ENCODE measurements around the gene ANKRD36. TPM values are rescaled to one million over a fixed set of nuclear protein-coding genes. Genes with fewer than 3 reads are reported as not detected.
A peak's percentile ranks its signal among the peaks of the same experiment; 100 is the strongest.
"Not testable (repeated sequence)": the region's sequence is repeated elsewhere in the genome, so short reads cannot be mapped to it uniquely, and the experiment has no call there.

Gene ANKRD36
- 9.5 TPM for polyA plus RNA-seq (2012; ENCODE audit: insufficient read depth, insufficient read length)

- H3K4me3 ChIP-seq (ENCODE audit: low read length), result peak within 1 kb of the TSS; percentile 78
- peak; percentile 76 for DNase-seq (ENCODE audit: low read depth, low spot score)
Observed at GRCh38 chr2:97113050-97113881, at the start of gene ANKRD36. TSS of gene ANKRD36 (plus strand) at chr2:97113153. CDS start at chr2:97113740, 587 bp downstream.

GRCh38 chr2:97066030-97066429, 46.9 kb upstream of the ANKRD36 start:
- H3K4me3 ChIP-seq (ENCODE audit: low read length); DNase-seq (ENCODE audit: low read depth, low spot score): not testable (repeated sequence)

- no peak for DNase-seq (ENCODE audit: low read depth, low spot score)
- no peak overlapping the region for H3K4me3 ChIP-seq (ENCODE audit: low read length)
Observed at GRCh38 chr2:97067279-97068004, 45.5 kb upstream of the ANKRD36 start.

GRCh38 chr2:97068074-97068473, 44.9 kb upstream of the ANKRD36 start:
- DNase-seq (ENCODE audit: low read depth, low spot score), result no peak
- no peak overlapping the region for H3K4me3 ChIP-seq (ENCODE audit: low read length)

- DNase-seq (ENCODE audit: low read depth, low spot score); H3K4me3 ChIP-seq (ENCODE audit: low read length): not testable (repeated sequence)
Observed at GRCh38 chr2:97068722-97069121, 44.2 kb upstream of the ANKRD36 start.

GRCh38 chr2:97070915-97071314, 42.0 kb upstream of the ANKRD36 start:
- not testable (repeated sequence) for DNase-seq (ENCODE audit: low read depth, low spot score); H3K4me3 ChIP-seq (ENCODE audit: low read length)

- not testable (repeated sequence) for DNase-seq (ENCODE audit: low read depth, low spot score); H3K4me3 ChIP-seq (ENCODE audit: low read length)
Observed at GRCh38 chr2:97077213-97077612, 35.7 kb upstream of the ANKRD36 start.

GRCh38 chr2:97080855-97081254, 32.1 kb upstream of the ANKRD36 start:
- DNase-seq (ENCODE audit: low read depth, low spot score); H3K4me3 ChIP-seq (ENCODE audit: low read length): not testable (repeated sequence)

GRCh38 chr2:97082206-97082605, 30.7 kb upstream of the ANKRD36 start:
- H3K4me3 ChIP-seq (ENCODE audit: low read length); DNase-seq (ENCODE audit: low read depth, low spot score): not testable (repeated sequence)

GRCh38 chr2:97083516-97083915, 29.4 kb upstream of the ANKRD36 start:
- not testable (repeated sequence) for H3K4me3 ChIP-seq (ENCODE audit: low read length); DNase-seq (ENCODE audit: low read depth, low spot score)

- H3K4me3 ChIP-seq (ENCODE audit: low read length); DNase-seq (ENCODE audit: low read depth, low spot score): not testable (repeated sequence)
Observed at GRCh38 chr2:97085093-97085492, 27.9 kb upstream of the ANKRD36 start.

GRCh38 chr2:97088706-97089105, 24.2 kb upstream of the ANKRD36 start:
- H3K4me3 ChIP-seq (ENCODE audit: low read length); DNase-seq (ENCODE audit: low read depth, low spot score): not testable (repeated sequence)

GRCh38 chr2:97092946-97093345, 20.0 kb upstream of the ANKRD36 start:
- H3K4me3 ChIP-seq (ENCODE audit: low read length); DNase-seq (ENCODE audit: low read depth, low spot score): not testable (repeated sequence)

GRCh38 chr2:97093983-97094771, 18.8 kb upstream of the ANKRD36 start:
- not testable (repeated sequence) for DNase-seq (ENCODE audit: low read depth, low spot score)

GRCh38 chr2:97094772-97095611, 18.0 kb upstream of the ANKRD36 start, which contains the start of gene FAHD2B:
TSS of gene FAHD2B (minus strand) at chr2:97094882. CDS start at chr2:97091706, 3,176 bp downstream.
- peak within 1 kb of the TSS; percentile 44 for H3K4me3 ChIP-seq (ENCODE audit: low read length)
- peak; percentile 60 for DNase-seq (ENCODE audit: low read depth, low spot score)

More at GRCh38 chr2:97093983-97094771, 18.8 kb upstream of the ANKRD36 start:
- peak overlapping the region; percentile 44 for H3K4me3 ChIP-seq (ENCODE audit: low read length)

GRCh38 chr2:97095661-97096060, 17.3 kb upstream of the ANKRD36 start:
- no peak overlapping the region for H3K4me3 ChIP-seq (ENCODE audit: low read length)
- DNase-seq (ENCODE audit: low read depth, low spot score), result no peak

GRCh38 chr2:97098786-97099372, 14.1 kb upstream of the ANKRD36 start:
- not testable (repeated sequence) for H3K4me3 ChIP-seq (ENCODE audit: low read length); DNase-seq (ENCODE audit: low read depth, low spot score)

- not testable (repeated sequence) for H3K4me3 ChIP-seq (ENCODE audit: low read length); DNase-seq (ENCODE audit: low read depth, low spot score)
Observed at GRCh38 chr2:97106878-97107277, 6.1 kb upstream of the ANKRD36 start.

Measured in Jurkat, Clone E6-1 (cell line).